Epidermal melanocyte (primary cell): ENCODE results near the gene GHRH.

Experiments used
- DNase-seq: peaks from one replicate; pipeline ENCODE4 v3.0.0; 2011; ENCODE audit warnings: low spot score; ENCODE audit not compliant: insufficient read length

The GHRH gene

GRCh38 chr20:37291724-37292126 is 30.1 kb upstream of the GHRH start:
- no peak for DNase-seq

GRCh38 chr20:37290158-37290810 is 28.7 kb upstream of the GHRH start:
- no peak for DNase-seq

GRCh38 chr20:37288091-37288490 is 26.5 kb upstream of the GHRH start:
- DNase-seq, result no peak

GRCh38 chr20:37285664-37286374 is 24.2 kb upstream of the GHRH start:
- no peak for DNase-seq

- DNase-seq, result no peak
Observed at GRCh38 chr20:37284691-37285161, 23.1 kb upstream of the GHRH start.

- no peak for DNase-seq
Observed at GRCh38 chr20:37283530-37284195, 22.0 kb upstream of the GHRH start.

GRCh38 chr20:37282556-37282955 is 20.9 kb upstream of the GHRH start:
- DNase-seq, result no peak

GRCh38 chr20:37280403-37280802 is 18.8 kb upstream of the GHRH start:
- no peak for DNase-seq

GRCh38 chr20:37279820-37280219 is 18.2 kb upstream of the GHRH start:
- DNase-seq, result no peak

- no peak for DNase-seq
Observed at GRCh38 chr20:37278966-37279590, 17.5 kb upstream of the GHRH start.

- no peak for DNase-seq
Observed at GRCh38 chr20:37277253-37277593, 15.6 kb upstream of the GHRH start.

- DNase-seq, result peak; percentile 59
Observed at GRCh38 chr20:37276494-37277252, 15.1 kb upstream of the GHRH start.

GRCh38 chr20:37274851-37275524 is 13.4 kb upstream of the GHRH start:
- no peak for DNase-seq

GRCh38 chr20:37273988-37274387 is 12.4 kb upstream of the GHRH start:
- no peak for DNase-seq

- no peak for DNase-seq
Observed at GRCh38 chr20:37271421-37271768, 9.8 kb upstream of the GHRH start.

GRCh38 chr20:37270576-37271420 is 9.2 kb upstream of the GHRH start:
- DNase-seq, result no peak

GRCh38 chr20:37267667-37268313 is 6.2 kb upstream of the GHRH start:
- DNase-seq, result no peak

GRCh38 chr20:37266940-37267666 is 5.5 kb upstream of the GHRH start:
- DNase-seq, result no peak

- no peak for DNase-seq
Observed at GRCh38 chr20:37265152-37265551, 3.5 kb upstream of the GHRH start.
